HepG2 (cell line): ENCODE data around the gene NR2F6. TPM values are rescaled to one million over a fixed set of nuclear protein-coding genes. Genes with fewer than 3 reads are reported as not detected.

Source experiments
- DPF2 ChIP-seq: sonication (generic); formaldehyde crosslinking; IDR thresholded peaks from 2 replicates; pipeline ENCODE4 v1.4.0; 2020; ENCODE audit warnings: mild to moderate bottlenecking, low read depth, missing genetic modification reagents, borderline replicate concordance
- GATAD2A ChIP-seq: IDR thresholded peaks from 2 replicates; pipeline ENCODE4 v1.6.1; 2016
- HDAC1 ChIP-seq: sonication (generic); formaldehyde crosslinking; IDR thresholded peaks from 2 replicates; pipeline ENCODE4 v1.5.1; 2020; ENCODE audit warnings: mild to moderate bottlenecking, missing genetic modification reagents
- HIVEP1 ChIP-seq: sonication (generic); formaldehyde crosslinking; IDR thresholded peaks from 2 replicates; pipeline ENCODE4 v1.4.0; 2020; ENCODE audit warnings: mild to moderate bottlenecking, missing genetic modification reagents
- NCOA5 ChIP-seq: sonication (generic); formaldehyde crosslinking; IDR thresholded peaks from 2 replicates; pipeline ENCODE4 v1.4.0; 2020; ENCODE audit warnings: missing genetic modification reagents
- SETDB1 ChIP-seq: sonication (generic); formaldehyde crosslinking; IDR thresholded peaks from 2 replicates; pipeline ENCODE4 v1.5.1; 2020; ENCODE audit warnings: missing genetic modification reagents, mild to moderate bottlenecking, borderline replicate concordance
- SMARCE1 ChIP-seq: fragments of 450-650 bp; IDR thresholded peaks from 2 replicates; pipeline ENCODE4 v1.6.1; 2017; ENCODE audit warnings: borderline replicate concordance
- ZFP36 ChIP-seq: fragments of 150-350 bp; IDR thresholded peaks from 2 replicates; pipeline ENCODE4 v1.6.1; 2018; ENCODE audit warnings: borderline replicate concordance, low read length, low read depth; ENCODE audit not compliant: partially characterized antibody
- ZFYVE20 ChIP-seq: sonication (generic); formaldehyde crosslinking; IDR thresholded peaks from 2 replicates; pipeline ENCODE4 v1.8.0; 2023; ENCODE audit warnings: low read depth, mild to moderate bottlenecking, moderate library complexity, missing genetic modification reagents, borderline replicate concordance
- ZMYM3 ChIP-seq: sonication (generic); formaldehyde crosslinking; IDR thresholded peaks from 2 replicates; pipeline ENCODE4 v1.5.1; 2020; ENCODE audit warnings: mild to moderate bottlenecking, missing genetic modification reagents
- polyA plus RNA-seq, 8 experiments: library from polyadenylated mRNA; depleted of rRNA in 3 of 8; stranded (reverse) in 7 of 8; unstranded in 1 of 8; fragments of >200 nt; fragmentation: Illumina TruSeq in 4 of 8; extraction: Trizol in 4 of 8; gene quantifications; 2 replicates each; pipeline versions ENCODE4 v1.2.1 to v1.2.3, GENCODE V29; 2011 to 2016; ENCODE audit warnings: low read depth in 4 of 8, missing spikeins in 1 of 8, mixed read lengths in 1 of 8; ENCODE audit not compliant: insufficient read depth in 1 of 8
- total RNA-seq, 5 experiments: library from RNA; depleted of rRNA; stranded (reverse); fragments of >200 nt; fragmentation: Illumina TruSeq; extraction: Trizol; gene quantifications; 2 replicates each; pipeline ENCODE4 v1.2.3, GENCODE V29; 2016; ENCODE audit warnings: low read depth in 1 of 5
- TF ChIP-seq, protein P1 (sequence below): sonication (generic); formaldehyde crosslinking; IDR thresholded peaks from 2 replicates; pipeline ENCODE4 v1.5.0; 2020; ENCODE audit warnings: missing genetic modification reagents
- TF ChIP-seq, protein P2 (sequence below): sonication (generic); formaldehyde crosslinking; IDR thresholded peaks from 2 replicates; pipeline ENCODE4 v1.8.0; 2022; ENCODE audit warnings: missing genetic modification reagents, mild to moderate bottlenecking, borderline replicate concordance
- TF ChIP-seq, protein P3 (sequence below): sonication (generic); formaldehyde crosslinking; IDR thresholded peaks from 2 replicates; pipeline ENCODE4 v1.4.0; 2020; ENCODE audit warnings: mild to moderate bottlenecking, missing genetic modification reagents
- TF ChIP-seq, protein P4 (sequence below): fragments of 450-650 bp; IDR thresholded peaks from 2 replicates; pipeline ENCODE4 v1.6.1; 2017; ENCODE audit warnings: mild to moderate bottlenecking
- TF ChIP-seq, protein P5 (sequence below): sonication (generic); formaldehyde crosslinking; conservative IDR thresholded peaks from 2 replicates; pipeline ENCODE4 v1.8.0; 2022; ENCODE audit warnings: low read depth, missing genetic modification reagents
- TF ChIP-seq, protein P6 (sequence below): sonication (generic); formaldehyde crosslinking; IDR thresholded peaks from 2 replicates; pipeline ENCODE4 v1.4.0; 2020; ENCODE audit warnings: missing genetic modification reagents, mild to moderate bottlenecking, borderline replicate concordance

Gene NR2F6
- total and polyA plus RNA-seq, 2 of the 13 experiments (the other 11 are each of a cell fraction or from before 2014, with no cell fraction given): 30.9 to 72.4 TPM

DNA sequence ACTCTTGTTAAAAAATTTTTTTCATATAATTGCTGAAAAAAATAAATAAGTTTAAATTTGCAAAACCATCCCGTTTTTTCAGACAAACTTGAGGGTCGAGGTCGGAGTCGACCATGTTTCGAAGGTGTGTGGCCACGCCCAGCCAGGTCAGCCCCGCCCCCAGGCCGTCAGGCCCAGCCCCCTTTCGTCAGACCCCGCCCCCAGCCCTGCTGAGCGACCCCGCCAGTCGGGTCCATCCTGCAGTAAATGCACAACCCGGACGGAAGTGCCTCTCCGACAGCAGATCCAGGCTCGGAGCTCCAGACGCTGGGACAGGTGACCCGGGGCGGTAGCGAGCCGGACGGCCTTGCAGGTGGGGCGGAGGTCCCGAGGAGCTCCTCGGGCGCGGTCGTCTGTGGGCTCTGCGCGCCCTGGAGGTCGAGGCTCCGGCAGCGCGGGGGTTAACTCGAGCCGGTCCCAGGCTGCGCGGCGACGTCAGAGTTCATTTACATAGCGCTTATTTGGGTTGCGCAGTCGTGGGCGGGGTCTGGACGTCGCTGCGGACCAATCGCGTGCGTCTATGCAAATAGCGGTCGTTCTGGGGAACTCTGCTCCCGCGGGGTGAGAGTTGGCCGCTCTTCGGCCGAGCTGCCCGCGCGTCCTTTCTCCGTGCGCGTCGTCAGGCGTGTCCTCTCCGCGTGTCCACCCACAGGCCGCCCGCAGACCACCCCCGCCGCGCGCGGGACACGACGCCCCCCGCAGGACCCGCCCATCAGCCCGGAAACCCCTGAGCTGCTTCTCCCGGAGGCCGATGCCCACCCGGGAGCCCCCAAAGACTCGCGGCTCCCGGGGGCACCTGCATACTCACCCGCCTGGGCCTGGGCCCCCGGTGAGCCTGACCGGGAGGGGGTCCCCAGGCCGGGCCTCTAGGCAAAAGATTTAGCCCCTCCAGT is 19.5 kb downstream of the NR2F6 start, which contains the start of gene OCEL1 (continued):
- TF ChIP-seq, protein P1, sequence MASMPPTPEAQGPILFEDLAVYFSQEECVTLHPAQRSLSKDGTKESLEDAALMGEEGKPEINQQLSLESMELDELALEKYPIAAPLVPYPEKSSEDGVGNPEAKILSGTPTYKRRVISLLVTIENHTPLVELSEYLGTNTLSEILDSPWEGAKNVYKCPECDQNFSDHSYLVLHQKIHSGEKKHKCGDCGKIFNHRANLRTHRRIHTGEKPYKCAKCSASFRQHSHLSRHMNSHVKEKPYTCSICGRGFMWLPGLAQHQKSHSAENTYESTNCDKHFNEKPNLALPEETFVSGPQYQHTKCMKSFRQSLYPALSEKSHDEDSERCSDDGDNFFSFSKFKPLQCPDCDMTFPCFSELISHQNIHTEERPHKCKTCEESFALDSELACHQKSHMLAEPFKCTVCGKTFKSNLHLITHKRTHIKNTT: no peak
- TF ChIP-seq ZFYVE20 (no peak), HIVEP1 (CRISPR knock-in tag) (peak; percentile 54; the same call in 1 of the 2 replicates), ZFP36 (no peak), ZMYM3 (CRISPR knock-in tag) (no peak; the same call in 1 of the 2 replicates), HDAC1 (CRISPR knock-in tag) (peak; percentile 78), GATAD2A (CRISPR knock-in tag) (peak; percentile 64), DPF2 (no peak), NCOA5 (no peak), SMARCE1 (no peak), SETDB1 (CRISPR knock-in tag) (no peak)
- TF ChIP-seq, protein P2, sequence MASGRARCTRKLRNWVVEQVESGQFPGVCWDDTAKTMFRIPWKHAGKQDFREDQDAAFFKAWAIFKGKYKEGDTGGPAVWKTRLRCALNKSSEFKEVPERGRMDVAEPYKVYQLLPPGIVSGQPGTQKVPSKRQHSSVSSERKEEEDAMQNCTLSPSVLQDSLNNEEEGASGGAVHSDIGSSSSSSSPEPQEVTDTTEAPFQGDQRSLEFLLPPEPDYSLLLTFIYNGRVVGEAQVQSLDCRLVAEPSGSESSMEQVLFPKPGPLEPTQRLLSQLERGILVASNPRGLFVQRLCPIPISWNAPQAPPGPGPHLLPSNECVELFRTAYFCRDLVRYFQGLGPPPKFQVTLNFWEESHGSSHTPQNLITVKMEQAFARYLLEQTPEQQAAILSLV (CRISPR knock-in tag): 0 out of 2 replicates have a peak, but pooled peaks have one; percentile 47
- TF ChIP-seq, protein P3, sequence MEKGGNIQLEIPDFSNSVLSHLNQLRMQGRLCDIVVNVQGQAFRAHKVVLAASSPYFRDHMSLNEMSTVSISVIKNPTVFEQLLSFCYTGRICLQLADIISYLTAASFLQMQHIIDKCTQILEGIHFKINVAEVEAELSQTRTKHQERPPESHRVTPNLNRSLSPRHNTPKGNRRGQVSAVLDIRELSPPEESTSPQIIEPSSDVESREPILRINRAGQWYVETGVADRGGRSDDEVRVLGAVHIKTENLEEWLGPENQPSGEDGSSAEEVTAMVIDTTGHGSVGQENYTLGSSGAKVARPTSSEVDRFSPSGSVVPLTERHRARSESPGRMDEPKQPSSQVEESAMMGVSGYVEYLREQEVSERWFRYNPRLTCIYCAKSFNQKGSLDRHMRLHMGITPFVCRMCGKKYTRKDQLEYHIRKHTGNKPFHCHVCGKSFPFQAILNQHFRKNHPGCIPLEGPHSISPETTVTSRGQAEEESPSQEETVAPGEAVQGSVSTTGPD (CRISPR knock-in tag): no peak
- TF ChIP-seq, protein P4, sequence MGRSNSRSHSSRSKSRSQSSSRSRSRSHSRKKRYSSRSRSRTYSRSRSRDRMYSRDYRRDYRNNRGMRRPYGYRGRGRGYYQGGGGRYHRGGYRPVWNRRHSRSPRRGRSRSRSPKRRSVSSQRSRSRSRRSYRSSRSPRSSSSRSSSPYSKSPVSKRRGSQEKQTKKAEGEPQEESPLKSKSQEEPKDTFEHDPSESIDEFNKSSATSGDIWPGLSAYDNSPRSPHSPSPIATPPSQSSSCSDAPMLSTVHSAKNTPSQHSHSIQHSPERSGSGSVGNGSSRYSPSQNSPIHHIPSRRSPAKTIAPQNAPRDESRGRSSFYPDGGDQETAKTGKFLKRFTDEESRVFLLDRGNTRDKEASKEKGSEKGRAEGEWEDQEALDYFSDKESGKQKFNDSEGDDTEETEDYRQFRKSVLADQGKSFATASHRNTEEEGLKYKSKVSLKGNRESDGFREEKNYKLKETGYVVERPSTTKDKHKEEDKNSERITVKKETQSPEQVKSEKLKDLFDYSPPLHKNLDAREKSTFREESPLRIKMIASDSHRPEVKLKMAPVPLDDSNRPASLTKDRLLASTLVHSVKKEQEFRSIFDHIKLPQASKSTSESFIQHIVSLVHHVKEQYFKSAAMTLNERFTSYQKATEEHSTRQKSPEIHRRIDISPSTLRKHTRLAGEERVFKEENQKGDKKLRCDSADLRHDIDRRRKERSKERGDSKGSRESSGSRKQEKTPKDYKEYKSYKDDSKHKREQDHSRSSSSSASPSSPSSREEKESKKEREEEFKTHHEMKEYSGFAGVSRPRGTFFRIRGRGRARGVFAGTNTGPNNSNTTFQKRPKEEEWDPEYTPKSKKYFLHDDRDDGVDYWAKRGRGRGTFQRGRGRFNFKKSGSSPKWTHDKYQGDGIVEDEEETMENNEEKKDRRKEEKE: no peak
- TF ChIP-seq, protein P5, sequence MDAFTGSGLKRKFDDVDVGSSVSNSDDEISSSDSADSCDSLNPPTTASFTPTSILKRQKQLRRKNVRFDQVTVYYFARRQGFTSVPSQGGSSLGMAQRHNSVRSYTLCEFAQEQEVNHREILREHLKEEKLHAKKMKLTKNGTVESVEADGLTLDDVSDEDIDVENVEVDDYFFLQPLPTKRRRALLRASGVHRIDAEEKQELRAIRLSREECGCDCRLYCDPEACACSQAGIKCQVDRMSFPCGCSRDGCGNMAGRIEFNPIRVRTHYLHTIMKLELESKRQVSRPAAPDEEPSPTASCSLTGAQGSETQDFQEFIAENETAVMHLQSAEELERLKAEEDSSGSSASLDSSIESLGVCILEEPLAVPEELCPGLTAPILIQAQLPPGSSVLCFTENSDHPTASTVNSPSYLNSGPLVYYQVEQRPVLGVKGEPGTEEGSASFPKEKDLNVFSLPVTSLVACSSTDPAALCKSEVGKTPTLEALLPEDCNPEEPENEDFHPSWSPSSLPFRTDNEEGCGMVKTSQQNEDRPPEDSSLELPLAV (CRISPR knock-in tag): no peak
- TF ChIP-seq, protein P6, sequence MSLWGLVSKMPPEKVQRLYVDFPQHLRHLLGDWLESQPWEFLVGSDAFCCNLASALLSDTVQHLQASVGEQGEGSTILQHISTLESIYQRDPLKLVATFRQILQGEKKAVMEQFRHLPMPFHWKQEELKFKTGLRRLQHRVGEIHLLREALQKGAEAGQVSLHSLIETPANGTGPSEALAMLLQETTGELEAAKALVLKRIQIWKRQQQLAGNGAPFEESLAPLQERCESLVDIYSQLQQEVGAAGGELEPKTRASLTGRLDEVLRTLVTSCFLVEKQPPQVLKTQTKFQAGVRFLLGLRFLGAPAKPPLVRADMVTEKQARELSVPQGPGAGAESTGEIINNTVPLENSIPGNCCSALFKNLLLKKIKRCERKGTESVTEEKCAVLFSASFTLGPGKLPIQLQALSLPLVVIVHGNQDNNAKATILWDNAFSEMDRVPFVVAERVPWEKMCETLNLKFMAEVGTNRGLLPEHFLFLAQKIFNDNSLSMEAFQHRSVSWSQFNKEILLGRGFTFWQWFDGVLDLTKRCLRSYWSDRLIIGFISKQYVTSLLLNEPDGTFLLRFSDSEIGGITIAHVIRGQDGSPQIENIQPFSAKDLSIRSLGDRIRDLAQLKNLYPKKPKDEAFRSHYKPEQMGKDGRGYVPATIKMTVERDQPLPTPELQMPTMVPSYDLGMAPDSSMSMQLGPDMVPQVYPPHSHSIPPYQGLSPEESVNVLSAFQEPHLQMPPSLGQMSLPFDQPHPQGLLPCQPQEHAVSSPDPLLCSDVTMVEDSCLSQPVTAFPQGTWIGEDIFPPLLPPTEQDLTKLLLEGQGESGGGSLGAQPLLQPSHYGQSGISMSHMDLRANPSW (CRISPR knock-in tag): no peak; the same call in 1 of the 2 replicates
